Epithelial cell of alveolus of lung (primary cell): ENCODE results near the gene RNF25. TPM values are rescaled to one million over a fixed set of nuclear protein-coding genes. Genes with fewer than 3 reads are reported as not detected.

Experiments
- total RNA-seq: library from RNA; depleted of rRNA; stranded (reverse); fragments of >200 nt; gene quantifications from 2 replicates; pipeline ENCODE4 v1.2.1, GENCODE V29; 2015

The RNF25 gene, protein sequence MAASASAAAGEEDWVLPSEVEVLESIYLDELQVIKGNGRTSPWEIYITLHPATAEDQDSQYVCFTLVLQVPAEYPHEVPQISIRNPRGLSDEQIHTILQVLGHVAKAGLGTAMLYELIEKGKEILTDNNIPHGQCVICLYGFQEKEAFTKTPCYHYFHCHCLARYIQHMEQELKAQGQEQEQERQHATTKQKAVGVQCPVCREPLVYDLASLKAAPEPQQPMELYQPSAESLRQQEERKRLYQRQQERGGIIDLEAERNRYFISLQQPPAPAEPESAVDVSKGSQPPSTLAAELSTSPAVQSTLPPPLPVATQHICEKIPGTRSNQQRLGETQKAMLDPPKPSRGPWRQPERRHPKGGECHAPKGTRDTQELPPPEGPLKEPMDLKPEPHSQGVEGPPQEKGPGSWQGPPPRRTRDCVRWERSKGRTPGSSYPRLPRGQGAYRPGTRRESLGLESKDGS
- 24.0 and 24.7 TPM in 2 replicates for total RNA-seq

GRCh38 chr2:218671654-218672566 lies at the start of gene RNF25, which contains the start of gene STK36:
Gene RNF25, minus strand, starts transcription at chr2:218672002. Its CDS starts 32 bp downstream, at chr2:218671970.
Gene STK36, plus strand, starts transcription at chr2:218672086. Its CDS starts 744 bp downstream, at chr2:218672830.

GRCh38 chr2:218710687-218711549 lies 39.1 kb upstream of the RNF25 start, which contains the start of gene TTLL4:
Gene TTLL4, plus strand, starts transcription at chr2:218710835. Its CDS starts 26,842 bp downstream, at chr2:218737677.

DNA sequence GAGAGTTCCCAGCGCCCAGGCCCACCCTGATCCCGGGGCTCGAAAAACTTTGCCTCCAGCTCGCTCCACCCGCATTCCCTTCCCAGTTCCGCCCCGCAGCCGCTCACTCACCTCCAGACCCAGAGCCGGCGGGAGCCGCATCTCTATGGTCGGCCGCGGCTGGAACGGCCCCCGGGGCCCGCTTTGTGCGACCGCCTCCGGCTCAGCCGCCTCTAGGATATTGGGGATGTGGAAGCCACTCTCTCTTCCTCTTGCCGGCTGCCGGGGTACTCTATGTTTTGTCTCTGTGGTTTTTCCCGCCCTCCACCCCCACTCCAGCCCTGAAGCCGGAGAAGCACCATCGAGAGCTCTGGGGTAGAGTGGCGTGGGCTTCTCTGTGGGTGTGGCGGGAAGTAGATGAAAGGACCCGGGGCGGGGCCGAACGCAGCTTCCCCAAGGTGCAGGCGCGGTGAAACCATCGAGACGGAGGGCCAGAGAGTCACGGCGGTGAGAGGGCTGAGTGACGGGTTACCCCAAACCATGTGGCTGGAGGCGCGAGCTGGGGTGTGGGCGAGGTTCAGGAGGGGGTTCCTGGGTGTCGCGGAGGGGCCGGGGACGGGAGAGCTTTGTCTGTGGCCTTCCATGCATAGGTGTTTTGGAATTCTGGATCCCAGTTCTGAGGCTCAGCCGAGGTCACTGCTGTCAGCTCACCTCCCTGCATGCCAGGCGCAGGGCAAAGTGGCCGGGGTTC lies 12.4 kb downstream of the RNF25 start, which contains the start of the genes BCS1L and ZNF142:
BCS1L (plus strand) TSS at position 426 of the 730 bp plus-strand sequence. CDS start 1,305 bp downstream, outside the sequence.
ZNF142 (minus strand) TSS at position 366 of the 730 bp plus-strand sequence. CDS start 3,194 bp downstream, outside the sequence.

Other genes starting within 250 kb of the RNF25 start
- 5.5 and 6.6 TPM in 2 replicates for gene USP37, start 103.7 kb downstream of the RNF25 start, total RNA-seq
- 39.6 and 68.0 TPM in 2 replicates for gene CNOT9, start 103.2 kb downstream of the RNF25 start, total RNA-seq
- gene PLCD4, start 64.1 kb downstream of the RNF25 start, total RNA-seq, result 0.13 and 9.3 TPM in 2 replicates
- gene ZNF142, start 12.4 kb downstream of the RNF25 start, total RNA-seq, result 11.2 and 16.9 TPM in 2 replicates
- 30.1 and 45.3 TPM in 2 replicates for gene BCS1L, start 12.3 kb downstream of the RNF25 start, total RNA-seq
- 7.6 and 25.6 TPM in 2 replicates for gene STK36, start 84 bp upstream of the RNF25 start, total RNA-seq
- 6.3 and 7.9 TPM in 2 replicates for gene TTLL4, start 38.8 kb upstream of the RNF25 start, total RNA-seq
- gene CYP27A1, start 110.1 kb upstream of the RNF25 start, total RNA-seq, result 13.3 and 30.4 TPM in 2 replicates
- gene PRKAG3, start 159.8 kb upstream of the RNF25 start, total RNA-seq, result 0.40 TPM in 1 of 2 replicates, not detected in the other
- not detected in 2 replicates for gene WNT6, start 187.8 kb upstream of the RNF25 start, total RNA-seq
- 0.08 TPM in 1 of 2 replicates, not detected in the other for gene WNT10A, start 208.8 kb upstream of the RNF25 start, total RNA-seq